CD14-positive monocyte (primary cell): ENCODE measurements around the gene EFCAB8. TPM values are rescaled to one million over a fixed set of nuclear protein-coding genes. Genes with fewer than 3 reads are reported as not detected.

Experiments
- DNase-seq, 3 donors: peaks; one replicate each; pipeline ENCODE4 v3.0.0-alpha.2; 2011 to 2022
- H2AFZ ChIP-seq: 2 replicates; pipeline ENCODE4 v1.6.0; 2012; ENCODE audit warnings: mild to moderate bottlenecking, low read depth, low read length, inconsistent platforms; ENCODE audit not compliant: insufficient read depth, poor library complexity, severe bottlenecking
- H3K27ac ChIP-seq, 2 donors: 1 replicate in 1 of 2; 2 replicates in 1 of 2; pipeline ENCODE4 v1.5.1; 2012 to 2013; ENCODE audit warnings: low read length in 2 of 2, control low read depth in 1 of 2, inconsistent platforms in 1 of 2, low read depth in 1 of 2, mild to moderate bottlenecking in 1 of 2
- H3K27me3 ChIP-seq, 2 donors: one replicate each; pipeline versions ENCODE4 v1.6.0 to v1.6.1; 2011 to 2013; ENCODE audit warnings: low read length in 2 of 2; ENCODE audit not compliant: control insufficient read depth in 2 of 2, insufficient read depth in 2 of 2
- H3K36me3 ChIP-seq, 2 donors: replicated peaks in 1 of 2; 1 replicate in 1 of 2; 2 replicates in 1 of 2; pipeline versions ENCODE4 v1.5.1 to v1.6.1; 2012 to 2013; ENCODE audit warnings: low read length in 2 of 2, control low read depth in 1 of 2, inconsistent platforms in 1 of 2, mild to moderate bottlenecking in 1 of 2; ENCODE audit not compliant: insufficient read depth in 2 of 2, control insufficient read depth in 1 of 2
- H3K4me1 ChIP-seq, 2 donors: 1 replicate in 1 of 2; 2 replicates in 1 of 2; pipeline versions ENCODE4 v1.5.1 to v1.6.1; 2012 to 2013; ENCODE audit warnings: low read length in 2 of 2, control low read depth in 1 of 2, inconsistent platforms in 1 of 2, mild to moderate bottlenecking in 1 of 2, moderate library complexity in 1 of 2; ENCODE audit not compliant: insufficient read depth in 2 of 2, control insufficient read depth in 1 of 2
- H3K4me2 ChIP-seq: replicated peaks from 2 replicates; pipeline ENCODE3; 2012; ENCODE audit warnings: low read length, moderate library complexity, mild to moderate bottlenecking; ENCODE audit not compliant: poor library complexity, severe bottlenecking; ENCODE audit errors: extremely low read depth
- H3K4me3 ChIP-seq, 3 experiments: fragments of 200-600 bp in 1 of 3; sonication (generic) in 1 of 3; replicated peaks in 1 of 3; 1 replicate in 2 of 3; 2 replicates in 1 of 3; pipeline ENCODE4 v1.5.1; 2011 to 2013; ENCODE audit warnings: low read length in 3 of 3, mild to moderate bottlenecking in 3 of 3, control low read depth in 2 of 3, low read depth in 2 of 3, inconsistent platforms in 1 of 3, moderate library complexity in 1 of 3
- H3K79me2 ChIP-seq: 2 replicates; pipeline ENCODE4 v1.6.0; 2012; ENCODE audit warnings: mild to moderate bottlenecking, control low read depth, inconsistent platforms, low read length, moderate library complexity; ENCODE audit not compliant: insufficient read depth
- H3K9ac ChIP-seq: 2 replicates; pipeline ENCODE4 v1.6.0; 2017; ENCODE audit warnings: low read length, mild to moderate bottlenecking; ENCODE audit not compliant: insufficient read depth, poor library complexity, severe bottlenecking
- H3K9me3 ChIP-seq, 2 donors: replicated peaks in 1 of 2; 1 replicate in 1 of 2; 2 replicates in 1 of 2; pipeline versions ENCODE4 v1.5.1 to v1.6.1; 2012 to 2013; ENCODE audit warnings: low read length in 2 of 2, control low read depth in 1 of 2; ENCODE audit not compliant: control insufficient read depth in 1 of 2, insufficient read depth in 1 of 2
- H4K20me1 ChIP-seq: 2 replicates; pipeline ENCODE4 v1.6.0; 2012; ENCODE audit warnings: mild to moderate bottlenecking, low read length, control low read depth, moderate library complexity; ENCODE audit not compliant: insufficient read depth
- H3K27ac Mint-ChIP-seq, 7 donors: one replicate each; pipeline ENCODE4 v1.8.0; 2020; ENCODE audit warnings: mild to moderate bottlenecking in 7 of 7, mixed read lengths in 7 of 7, moderate library complexity in 6 of 7, inconsistent platforms in 2 of 7
- H3K27me3 Mint-ChIP-seq, 3 donors: one replicate each; pipeline ENCODE4 v1.8.0; 2021 to 2022; ENCODE audit warnings: low read depth in 3 of 3, mild to moderate bottlenecking in 3 of 3, mixed read lengths in 3 of 3, moderate library complexity in 3 of 3, inconsistent platforms in 1 of 3
- H3K36me3 Mint-ChIP-seq, 2 donors: one replicate each; pipeline ENCODE4 v1.8.0; 2020; ENCODE audit warnings: mixed read lengths in 2 of 2, inconsistent platforms in 1 of 2, mild to moderate bottlenecking in 1 of 2
- H3K4me1 Mint-ChIP-seq: one replicate; pipeline ENCODE4 v1.8.0; 2020; ENCODE audit warnings: mild to moderate bottlenecking, mixed read lengths
- H3K4me3 Mint-ChIP-seq, 2 donors: one replicate each; pipeline ENCODE4 v1.8.0; 2020; ENCODE audit warnings: mild to moderate bottlenecking in 2 of 2, mixed read lengths in 2 of 2, moderate library complexity in 1 of 2
- H3K9me3 Mint-ChIP-seq, 7 donors: one replicate each; pipeline ENCODE4 v1.8.0; 2020 to 2022; ENCODE audit warnings: mixed read lengths in 7 of 7, mild to moderate bottlenecking in 6 of 7, moderate library complexity in 6 of 7, inconsistent platforms in 2 of 7
- CTCF ChIP-seq: fragments of 200-600 bp; IDR thresholded peaks from one replicate; pipeline ENCODE4 v1.8.0; 2022; ENCODE audit warnings: antibody characterized with exemption, mild to moderate bottlenecking
- WGBS: methylation state at CpG from one replicate; pipeline ENCODE4 v1.1.5; 2013; ENCODE audit warnings: missing lambda C conversion rate; ENCODE audit not compliant: insufficient coverage; 5-methylcytosine and 5-hydroxymethylcytosine counted together
- intact Hi-C, 2 donors: fragments of 100-400 bp; cut with micrococcal nuclease; formaldehyde crosslinking; loops; one replicate each; pipeline versions ENCODE4 v1.15.0 to v1.15.1; 2023
- polyA plus RNA-seq, 3 donors: library from polyadenylated mRNA; depleted of rRNA in 1 of 3; unstranded in 2 of 3; stranded (reverse) in 1 of 3; fragments of 300-500 nt in 2 of 3; fragments of >200 nt in 1 of 3; fragmentation: Illumina TruSeq in 2 of 3; gene quantifications; 1 replicate in 2 of 3; 2 replicates in 1 of 3; pipeline ENCODE4 v1.2.3, GENCODE V29; 2012 to 2021

EFCAB8 gene
- polyA plus RNA-seq, 3 donors = 0.45 TPM; not detected in 2

GRCh38 chr20:32891926-32892660 is 33.4 kb downstream of the EFCAB8 start:
- Mint-ChIP-seq H3K4me3 (no peak overlapping the region), H3K36me3 (no peaks in the 10 kb centered on the region), H3K27me3 (peaks cover 2 to 6% (median 3%) of the 10 kb centered on the region in 3 donors), H3K4me1 (no peaks in the 10 kb centered on the region), H3K9me3 (no peaks in the 10 kb centered on the region), H3K27ac (peak overlapping the region in 1 of 7 donors; percentile 36)
- H4K20me1 ChIP-seq = no peaks in the 10 kb centered on the region
- no peaks in the 10 kb centered on the region for H3K36me3 ChIP-seq
- no peak overlapping the region for H3K27ac ChIP-seq
- no peak overlapping the region for H3K4me3 ChIP-seq
- H2AFZ ChIP-seq = no peak overlapping the region
- H3K9ac ChIP-seq = no peak overlapping the region
- H3K79me2 ChIP-seq = no peaks in the 10 kb centered on the region
- no peaks in the 10 kb centered on the region for H3K9me3 ChIP-seq
- no peaks in the 10 kb centered on the region for H3K27me3 ChIP-seq
- no peaks in the 10 kb centered on the region for H3K4me1 ChIP-seq
- no peak overlapping the region for H3K4me2 ChIP-seq
- no peak for DNase-seq
- 98% methylated on average over 4 of the region's 4 CpGs for WGBS
- intact Hi-C loops = no loop called here
- no peak for TF ChIP-seq CTCF

DNA sequence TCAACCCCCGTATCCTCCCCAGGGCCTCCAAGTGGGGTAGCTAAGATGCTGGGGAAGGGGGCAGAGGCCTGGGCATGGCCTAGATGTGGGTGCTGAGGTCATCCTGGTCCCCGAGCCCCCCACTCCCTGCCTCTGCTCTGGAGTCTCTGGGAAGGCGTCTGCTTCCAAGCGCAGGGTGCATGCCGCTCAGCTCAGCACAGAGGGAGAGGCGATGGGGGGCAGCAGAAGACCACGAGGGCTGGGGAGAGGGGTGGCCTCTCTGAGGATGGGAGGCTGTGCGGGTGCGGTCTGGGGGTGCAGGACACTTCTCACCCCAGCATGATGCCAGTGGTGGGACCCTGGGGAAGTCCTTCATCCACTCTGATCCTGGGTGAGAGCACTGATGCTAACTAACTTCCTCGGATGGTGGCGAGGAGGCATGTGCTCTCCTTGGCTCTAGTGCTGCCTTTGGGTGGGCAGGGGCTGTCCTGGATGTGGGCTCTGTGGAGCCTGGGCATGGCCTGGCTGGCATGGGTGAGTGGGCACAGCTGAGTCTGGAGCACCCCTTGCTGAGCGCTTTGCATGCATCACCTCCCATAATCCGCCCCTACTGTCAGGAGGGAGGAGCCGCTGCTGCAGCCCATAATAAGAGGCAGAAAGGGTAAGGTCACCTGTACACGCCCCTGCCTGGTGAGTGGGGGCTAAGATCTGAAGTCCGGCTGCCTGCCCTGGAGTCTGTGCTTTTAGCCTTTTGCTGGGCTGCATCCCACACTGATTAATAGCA is 34.7 kb downstream of the EFCAB8 start:
- no peaks in the 10 kb centered on the region for H3K9me3 Mint-ChIP-seq
- H3K36me3 ChIP-seq = no peaks in the 10 kb centered on the region
- intact Hi-C loops = no loop called here
- H3K4me3 ChIP-seq = no peak overlapping the region
- TF ChIP-seq CTCF = no peak
- no peak overlapping the region for H3K4me3 Mint-ChIP-seq
- no peak overlapping the region for H2AFZ ChIP-seq
- H3K4me2 ChIP-seq = no peak overlapping the region
- peaks cover 2 to 5% (median 3%) of the 10 kb centered on the region in 3 donors for H3K27me3 Mint-ChIP-seq
- no peaks in the 10 kb centered on the region for H3K36me3 Mint-ChIP-seq
- no peaks in the 10 kb centered on the region for H3K27me3 ChIP-seq
- no peaks in the 10 kb centered on the region for H3K4me1 Mint-ChIP-seq
- no peak for DNase-seq
- H3K9me3 ChIP-seq = no peaks in the 10 kb centered on the region
- H4K20me1 ChIP-seq = no peaks in the 10 kb centered on the region
- no peaks in the 10 kb centered on the region for H3K79me2 ChIP-seq
- no peak overlapping the region for H3K27ac Mint-ChIP-seq
- H3K4me1 ChIP-seq = no peaks in the 10 kb centered on the region
- WGBS = 94% methylated on average over 13 of the region's 16 CpGs
- H3K9ac ChIP-seq = no peak overlapping the region
- H3K27ac ChIP-seq = no peak overlapping the region
